ENCODE results near the gene OCA2.
"Not testable (repeated sequence)": the region's sequence is repeated elsewhere in the genome, so short reads cannot be mapped to it uniquely, and the experiment has no call there.

Gene OCA2

DNA sequence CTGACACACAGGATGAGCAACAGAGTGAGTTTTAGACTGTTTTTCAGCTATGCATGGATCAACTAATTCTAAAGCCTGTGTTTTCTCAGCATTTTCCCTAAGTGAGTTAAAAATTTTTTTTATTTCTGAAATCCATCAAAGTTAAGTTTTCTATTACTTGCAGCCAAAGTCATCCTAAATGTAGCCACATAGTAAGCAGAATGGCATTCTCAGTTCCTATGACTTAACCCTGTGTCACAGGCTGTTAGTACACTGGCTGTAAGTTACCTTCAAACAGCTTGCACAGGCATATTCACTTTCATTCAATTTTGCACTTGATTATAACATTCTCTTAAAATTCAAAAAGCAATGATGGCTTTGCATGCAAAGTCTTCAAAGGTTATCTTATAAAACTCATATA is 368.2 kb downstream of the OCA2 start:
- H3K4me1 ChIP-seq (ENCODE audit: insufficient read depth, low read length) = peaks cover 5% of the 10 kb centered on the region; the same call in 1 of the 2 replicates
- H3K9me3 ChIP-seq (ENCODE audit: insufficient read depth, low read depth, low read length) = peaks cover 9% of the 10 kb centered on the region; the same call in 1 of the 2 replicates
- no peak overlapping the region for H3K4me3 ChIP-seq (ENCODE audit: low read length)
- H3K36me3 ChIP-seq (ENCODE audit: insufficient read depth, low read depth, low read length) = no peaks in the 10 kb centered on the region
- H3K27ac ChIP-seq (ENCODE audit: low read length) = no peak overlapping the region
- no peak overlapping the region for H3K9ac ChIP-seq (ENCODE audit: low read depth, low read length)
- no peaks in the 10 kb centered on the region for H3K27me3 ChIP-seq (ENCODE audit: insufficient read depth, low read length)

DNA sequence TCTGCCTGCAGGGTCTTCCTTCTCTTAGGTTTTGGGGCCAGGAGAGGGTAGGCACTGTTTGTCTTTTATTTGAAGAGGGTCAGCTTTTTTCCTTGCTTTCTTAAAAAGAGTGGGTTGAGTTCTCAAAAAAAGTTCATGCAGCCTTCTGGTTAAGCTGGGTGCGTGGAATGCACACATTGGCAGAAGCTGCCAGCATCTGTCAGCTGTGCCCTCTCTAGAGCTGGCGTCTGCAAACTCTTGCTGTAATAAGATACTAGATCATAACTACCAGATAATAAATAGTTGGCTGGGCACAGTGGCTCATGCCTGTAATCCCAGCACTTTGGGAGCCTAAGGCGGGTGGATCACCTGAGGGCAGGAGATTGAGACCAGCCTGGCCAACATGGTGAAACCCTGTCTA is 373.4 kb downstream of the OCA2 start:
- H3K4me3 ChIP-seq (ENCODE audit: low read length) = no peak overlapping the region
- no peaks in the 10 kb centered on the region for H3K4me1 ChIP-seq (ENCODE audit: insufficient read depth, low read length)
- H3K9me3 ChIP-seq (ENCODE audit: insufficient read depth, low read depth, low read length) = no peaks in the 10 kb centered on the region
- no peaks in the 10 kb centered on the region for H3K27me3 ChIP-seq (ENCODE audit: insufficient read depth, low read length)
- no peak overlapping the region for H3K27ac ChIP-seq (ENCODE audit: low read length)
- H3K9ac ChIP-seq (ENCODE audit: low read depth, low read length) = no peak overlapping the region
- no peaks in the 10 kb centered on the region for H3K36me3 ChIP-seq (ENCODE audit: insufficient read depth, low read depth, low read length)

DNA sequence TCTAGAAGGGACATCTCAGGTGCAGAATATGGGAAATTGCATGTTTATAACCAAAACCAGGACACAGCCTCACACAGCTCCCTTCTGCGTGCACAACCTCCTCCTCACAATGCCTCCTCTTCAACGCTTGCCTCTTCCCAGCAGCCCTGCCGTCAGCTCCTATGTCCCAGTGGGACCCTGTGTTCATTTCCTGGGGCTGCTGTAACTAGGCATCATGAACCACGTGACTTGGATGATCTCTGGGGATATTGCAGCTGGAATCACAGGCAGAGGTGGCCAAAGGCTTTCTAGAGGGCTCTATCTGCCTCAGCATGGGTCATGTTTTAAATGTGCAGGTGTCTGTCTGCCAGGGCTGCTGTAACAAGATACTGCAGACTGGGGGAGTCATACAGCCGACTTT is 375.3 kb downstream of the OCA2 start:
- no peaks in the 10 kb centered on the region for H3K27me3 ChIP-seq (ENCODE audit: insufficient read depth, low read length)
- no peaks in the 10 kb centered on the region for H3K4me1 ChIP-seq (ENCODE audit: insufficient read depth, low read length)
- H3K9ac ChIP-seq (ENCODE audit: low read depth, low read length) = no peak overlapping the region
- H3K4me3 ChIP-seq (ENCODE audit: low read length) = no peak overlapping the region
- no peak overlapping the region for H3K27ac ChIP-seq (ENCODE audit: low read length)
- H3K36me3 ChIP-seq (ENCODE audit: insufficient read depth, low read depth, low read length) = no peaks in the 10 kb centered on the region
- no peaks in the 10 kb centered on the region for H3K9me3 ChIP-seq (ENCODE audit: insufficient read depth, low read depth, low read length)

GRCh38 chr15:27722102-27722501 is 377.0 kb downstream of the OCA2 start:
- no peak overlapping the region for H3K9ac ChIP-seq (ENCODE audit: low read depth, low read length)
- no peaks in the 10 kb centered on the region for H3K36me3 ChIP-seq (ENCODE audit: insufficient read depth, low read depth, low read length)
- H3K4me3 ChIP-seq (ENCODE audit: low read length) = no peak overlapping the region
- no peaks in the 10 kb centered on the region for H3K27me3 ChIP-seq (ENCODE audit: insufficient read depth, low read length)
- no peaks in the 10 kb centered on the region for H3K4me1 ChIP-seq (ENCODE audit: insufficient read depth, low read length)
- H3K27ac ChIP-seq (ENCODE audit: low read length) = no peak overlapping the region
- peaks cover 5% of the 10 kb centered on the region; the same call in 1 of the 2 replicates for H3K9me3 ChIP-seq (ENCODE audit: insufficient read depth, low read depth, low read length)

DNA sequence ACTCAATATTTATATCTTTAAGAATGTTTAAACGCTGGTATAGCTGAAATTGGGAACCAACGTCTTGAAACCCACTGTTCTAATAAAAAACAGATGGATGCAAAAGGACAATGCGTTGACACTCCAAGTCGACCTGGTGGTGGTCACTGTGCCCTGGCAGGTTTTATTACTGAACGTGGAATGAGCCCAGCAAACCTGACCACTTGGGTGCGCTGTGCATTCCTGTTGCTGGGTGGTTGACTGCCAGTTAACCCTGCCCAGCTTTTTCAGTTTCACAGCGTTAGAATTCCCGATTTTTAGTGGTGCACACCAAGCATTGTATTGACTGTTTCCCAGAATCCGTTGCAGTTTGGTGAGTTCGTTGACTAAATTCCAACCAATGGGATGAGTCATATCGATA is 384.4 kb downstream of the OCA2 start:
- Histone ChIP-seq H3K4me3 (ENCODE audit: low read length) (no peak overlapping the region), H3K27ac (ENCODE audit: low read length) (no peak overlapping the region), H3K27me3 (ENCODE audit: insufficient read depth, low read length) (no peaks in the 10 kb centered on the region), H3K9me3 (ENCODE audit: insufficient read depth, low read depth, low read length) (peaks cover 12% of the 10 kb centered on the region; the same call in 1 of the 2 replicates), H3K9ac (ENCODE audit: low read depth, low read length) (no peak overlapping the region), H3K36me3 (ENCODE audit: insufficient read depth, low read depth, low read length) (no peaks in the 10 kb centered on the region), H3K4me1 (ENCODE audit: insufficient read depth, low read length) (no peaks in the 10 kb centered on the region)

- H3K27me3 ChIP-seq (ENCODE audit: insufficient read depth, low read length); H3K36me3 ChIP-seq (ENCODE audit: insufficient read depth, low read depth, low read length); H3K4me1 ChIP-seq (ENCODE audit: insufficient read depth, low read length); H3K9ac ChIP-seq (ENCODE audit: low read depth, low read length); H3K4me3 ChIP-seq (ENCODE audit: low read length); H3K27ac ChIP-seq (ENCODE audit: low read length): not testable (repeated sequence)
- peaks cover 14% of the 10 kb centered on the region; the same call in 1 of the 2 replicates for H3K9me3 ChIP-seq (ENCODE audit: insufficient read depth, low read depth, low read length)
Observed at GRCh38 chr15:27713850-27714249, 385.3 kb downstream of the OCA2 start.

- Histone ChIP-seq H3K4me3 (ENCODE audit: low read length) (no peak overlapping the region), H3K4me1 (ENCODE audit: insufficient read depth, low read length) (no peaks in the 10 kb centered on the region; the same call in 1 of the 2 replicates), H3K27me3 (ENCODE audit: insufficient read depth, low read length) (no peaks in the 10 kb centered on the region), H3K36me3 (ENCODE audit: insufficient read depth, low read depth, low read length) (no peaks in the 10 kb centered on the region), H3K9ac (ENCODE audit: low read depth, low read length) (no peak overlapping the region), H3K9me3 (ENCODE audit: insufficient read depth, low read depth, low read length) (peaks cover 5% of the 10 kb centered on the region; the same call in 1 of the 2 replicates), H3K27ac (ENCODE audit: low read length) (no peak overlapping the region)
Observed at GRCh38 chr15:27707257-27707656, 391.9 kb downstream of the OCA2 start.

DNA sequence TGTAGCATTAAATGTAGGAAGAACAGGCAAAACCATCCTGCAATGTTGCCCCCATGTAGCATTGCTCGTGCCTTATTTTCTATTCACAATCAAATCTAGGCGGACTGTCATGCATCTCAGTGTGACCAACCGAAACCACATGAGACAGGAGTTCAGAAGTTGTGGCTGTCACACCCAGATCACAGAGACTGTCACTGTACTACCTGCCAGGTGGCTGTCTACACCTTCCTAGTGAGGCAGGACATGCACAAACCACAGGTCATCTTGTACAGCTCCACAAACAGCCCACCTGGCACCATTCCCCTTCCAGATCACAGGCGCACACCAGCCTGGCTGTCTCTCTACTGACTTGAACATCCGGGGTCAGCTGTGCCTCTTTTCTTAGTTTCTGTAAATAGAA is 392.8 kb downstream of the OCA2 start:
- H3K4me1 ChIP-seq (ENCODE audit: insufficient read depth, low read length) = no peaks in the 10 kb centered on the region; the same call in 1 of the 2 replicates
- H3K36me3 ChIP-seq (ENCODE audit: insufficient read depth, low read depth, low read length) = no peaks in the 10 kb centered on the region
- H3K9me3 ChIP-seq (ENCODE audit: insufficient read depth, low read depth, low read length) = peaks cover 5% of the 10 kb centered on the region; the same call in 1 of the 2 replicates
- no peaks in the 10 kb centered on the region for H3K27me3 ChIP-seq (ENCODE audit: insufficient read depth, low read length)
- no peak overlapping the region for H3K4me3 ChIP-seq (ENCODE audit: low read length)
- H3K27ac ChIP-seq (ENCODE audit: low read length) = no peak overlapping the region
- H3K9ac ChIP-seq (ENCODE audit: low read depth, low read length) = no peak overlapping the region

- Histone ChIP-seq H3K27ac (ENCODE audit: low read length) (no peak overlapping the region), H3K9ac (ENCODE audit: low read depth, low read length) (no peak overlapping the region), H3K27me3 (ENCODE audit: insufficient read depth, low read length) (no peaks in the 10 kb centered on the region), H3K4me3 (ENCODE audit: low read length) (no peak overlapping the region), H3K9me3 (ENCODE audit: insufficient read depth, low read depth, low read length) (peaks cover 5% of the 10 kb centered on the region; the same call in 1 of the 2 replicates), H3K36me3 (ENCODE audit: insufficient read depth, low read depth, low read length) (no peaks in the 10 kb centered on the region), H3K4me1 (ENCODE audit: insufficient read depth, low read length) (no peaks in the 10 kb centered on the region; the same call in 1 of the 2 replicates)
Observed at GRCh38 chr15:27705056-27705455, 394.1 kb downstream of the OCA2 start.
